ENCODE data around the gene COX19.
"Not testable (repeated sequence)": the region's sequence is repeated elsewhere in the genome, so short reads cannot be mapped to it uniquely, and the experiment has no call there.

COX19 gene

DNA sequence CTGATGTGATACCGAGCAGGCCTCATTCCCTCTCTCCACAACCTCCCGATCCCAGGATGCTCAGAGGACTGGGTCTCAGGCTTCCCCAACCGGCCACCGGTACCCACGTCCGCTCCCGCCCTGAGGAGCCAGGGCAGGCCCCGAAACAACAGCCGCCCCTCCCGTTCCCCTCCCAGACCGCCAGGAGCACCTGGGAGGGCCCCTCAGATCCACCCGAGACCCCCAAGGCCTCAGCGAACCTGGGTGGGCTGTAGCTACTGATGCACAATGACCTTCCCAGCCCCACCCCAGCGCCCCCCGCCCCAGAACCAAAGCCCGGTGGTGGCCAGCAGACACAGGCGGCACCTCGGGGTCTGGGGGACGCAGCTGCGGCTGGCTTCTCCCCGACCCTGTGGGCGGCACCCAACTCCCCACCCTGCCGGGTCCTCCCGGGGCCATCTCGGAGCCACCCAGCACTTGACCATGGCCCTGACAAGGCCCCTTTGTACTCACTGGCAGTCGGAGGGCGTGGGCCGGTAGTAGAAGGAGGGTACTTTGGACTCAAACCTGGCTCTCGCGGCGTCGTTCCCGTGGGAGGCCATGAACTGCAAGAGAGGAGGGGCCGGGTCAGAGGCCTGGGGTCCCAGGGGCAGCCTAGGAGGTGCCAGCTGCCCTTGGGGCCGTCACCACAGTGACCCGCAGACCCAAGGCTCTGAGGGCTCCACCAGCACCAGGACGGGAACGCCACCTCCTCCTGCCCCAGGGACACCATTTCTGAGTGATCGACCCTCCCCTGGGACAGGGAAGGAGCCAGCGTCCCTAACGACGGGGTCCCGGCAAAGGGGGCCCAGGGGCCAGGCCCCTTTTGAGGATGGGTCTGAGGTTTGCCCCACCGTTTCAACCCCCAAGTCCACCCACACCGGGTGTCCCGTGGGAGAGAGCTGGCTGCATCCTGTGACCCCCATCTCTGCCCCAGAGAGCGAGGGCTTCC lies 49.0 kb downstream of the COX19 start:
- DNase-seq (ENCODE audit: low read depth, low spot score) = no peak

DNA sequence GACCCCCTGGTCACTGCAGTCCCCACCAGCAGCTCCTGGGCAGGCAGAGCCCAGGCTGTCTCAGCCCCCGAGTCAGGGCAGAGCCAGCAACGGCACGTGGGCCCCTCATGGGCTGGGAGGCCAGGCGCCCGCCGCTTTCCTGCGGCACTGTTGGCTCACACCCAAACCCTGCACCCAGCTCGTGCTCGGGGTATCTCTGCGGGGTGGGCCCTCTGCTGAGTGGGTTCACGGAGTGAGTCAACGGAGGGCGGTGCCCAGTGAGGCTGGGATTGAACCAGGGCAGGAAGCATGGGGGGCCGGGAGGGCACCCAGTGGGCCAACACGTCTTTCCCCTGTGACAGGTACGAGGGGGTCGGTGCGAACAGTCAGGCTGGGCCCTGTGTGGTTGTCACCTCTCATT lies 49.7 kb downstream of the COX19 start:
- DNase-seq (ENCODE audit: low read depth, low spot score) = peak; percentile 45

DNA sequence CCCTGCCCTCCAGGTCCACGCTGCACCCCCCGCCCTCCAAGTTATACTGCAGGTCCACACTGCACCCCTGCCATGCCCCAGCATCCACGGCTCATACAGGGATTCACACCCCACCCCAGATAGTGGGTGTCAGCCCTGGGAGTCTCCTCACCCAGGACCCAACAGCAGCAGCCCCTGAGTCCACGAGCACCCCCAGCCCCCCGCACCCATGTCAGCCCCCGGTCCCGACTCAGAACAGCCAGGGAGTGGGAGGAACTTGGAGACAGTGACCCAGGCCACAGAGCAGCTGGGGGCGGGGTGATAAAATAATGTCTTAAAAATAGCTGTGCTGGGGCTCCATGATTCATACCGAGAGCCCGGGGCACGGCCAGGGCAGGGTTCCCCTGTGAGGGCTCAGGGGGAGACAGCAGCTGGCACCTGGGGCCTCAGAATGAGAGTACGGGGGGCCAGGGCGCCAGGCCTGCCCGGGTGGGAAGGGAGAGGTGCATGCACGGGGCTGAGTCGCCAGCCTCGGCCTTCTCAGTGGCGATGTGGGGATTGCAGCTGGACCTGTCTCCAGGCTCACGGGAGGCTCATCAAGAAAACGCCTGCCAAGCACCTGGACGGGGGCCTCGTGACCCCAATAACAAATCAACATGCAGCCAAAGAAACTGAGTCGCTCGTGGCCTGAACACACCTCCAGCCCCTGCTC lies 50.7 kb downstream of the COX19 start:
- peak; percentile 54 for DNase-seq (ENCODE audit: low read depth, low spot score)

DNA sequence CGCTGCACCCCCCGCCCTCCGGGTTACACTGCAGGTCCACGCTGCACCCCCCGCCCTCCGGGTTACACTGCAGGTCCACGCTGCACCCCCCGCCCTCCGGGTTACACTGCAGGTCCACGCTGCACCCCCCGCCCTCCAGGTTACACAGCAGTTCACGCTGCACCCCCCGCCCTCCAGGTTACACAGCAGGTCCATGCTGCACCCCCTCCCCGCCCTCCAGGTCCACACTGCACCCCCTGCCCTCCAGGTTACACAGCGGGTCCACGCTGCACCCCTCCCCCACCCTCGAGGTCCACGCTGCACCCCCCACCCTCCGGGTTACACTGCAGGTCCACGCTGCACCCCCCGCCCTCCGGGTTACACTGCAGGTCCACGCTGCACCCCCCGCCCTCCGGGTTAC lies 51.3 kb downstream of the COX19 start:
- not testable (repeated sequence) for DNase-seq (ENCODE audit: low read depth, low spot score)

DNA sequence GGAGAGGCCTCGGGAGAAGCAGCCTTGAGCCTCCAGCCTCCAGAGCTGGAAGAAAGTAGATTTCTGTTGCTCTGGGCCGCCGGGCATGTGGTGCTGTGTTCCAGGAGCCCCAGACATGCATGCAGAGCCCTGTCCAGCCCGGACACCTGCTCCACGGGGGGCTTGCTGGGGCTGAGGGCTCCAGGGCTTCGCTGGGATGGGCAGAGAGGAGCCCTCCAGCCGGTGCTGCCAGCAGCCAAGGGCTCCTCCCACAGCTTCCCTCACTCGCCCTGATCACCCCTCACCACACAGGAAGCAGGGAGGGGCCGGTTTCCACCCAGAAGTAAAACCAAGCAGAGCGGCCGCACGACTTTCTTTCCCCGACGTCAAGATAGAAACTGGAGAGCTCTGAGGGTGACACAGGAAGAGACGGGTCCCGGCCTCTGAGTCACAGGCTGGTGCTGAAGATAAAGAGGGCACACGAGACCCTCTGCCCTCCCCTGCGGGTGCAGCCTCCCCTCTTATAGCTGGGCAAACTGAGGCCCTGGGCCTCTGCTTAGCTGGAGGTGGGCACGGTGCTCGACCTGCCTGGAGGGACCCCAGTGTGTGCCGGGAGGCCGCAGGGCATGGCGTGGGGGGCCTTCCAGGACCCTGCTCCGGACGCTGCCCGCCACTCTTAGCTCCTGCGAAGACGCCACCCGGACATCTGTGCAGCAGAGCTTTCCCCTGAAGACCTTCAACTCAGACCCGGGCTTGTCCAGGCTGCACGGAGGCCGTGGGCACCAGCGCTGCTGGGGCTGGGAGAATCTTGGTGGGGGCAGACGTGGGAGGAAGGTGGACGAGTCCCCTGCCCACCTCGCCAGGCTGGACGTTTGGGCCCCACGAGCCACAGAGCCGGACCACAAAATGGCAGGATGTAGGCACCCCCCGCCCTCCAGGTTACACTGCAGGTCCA lies 52.0 kb downstream of the COX19 start:
- peak; percentile 91 for DNase-seq (ENCODE audit: low read depth, low spot score)

DNA sequence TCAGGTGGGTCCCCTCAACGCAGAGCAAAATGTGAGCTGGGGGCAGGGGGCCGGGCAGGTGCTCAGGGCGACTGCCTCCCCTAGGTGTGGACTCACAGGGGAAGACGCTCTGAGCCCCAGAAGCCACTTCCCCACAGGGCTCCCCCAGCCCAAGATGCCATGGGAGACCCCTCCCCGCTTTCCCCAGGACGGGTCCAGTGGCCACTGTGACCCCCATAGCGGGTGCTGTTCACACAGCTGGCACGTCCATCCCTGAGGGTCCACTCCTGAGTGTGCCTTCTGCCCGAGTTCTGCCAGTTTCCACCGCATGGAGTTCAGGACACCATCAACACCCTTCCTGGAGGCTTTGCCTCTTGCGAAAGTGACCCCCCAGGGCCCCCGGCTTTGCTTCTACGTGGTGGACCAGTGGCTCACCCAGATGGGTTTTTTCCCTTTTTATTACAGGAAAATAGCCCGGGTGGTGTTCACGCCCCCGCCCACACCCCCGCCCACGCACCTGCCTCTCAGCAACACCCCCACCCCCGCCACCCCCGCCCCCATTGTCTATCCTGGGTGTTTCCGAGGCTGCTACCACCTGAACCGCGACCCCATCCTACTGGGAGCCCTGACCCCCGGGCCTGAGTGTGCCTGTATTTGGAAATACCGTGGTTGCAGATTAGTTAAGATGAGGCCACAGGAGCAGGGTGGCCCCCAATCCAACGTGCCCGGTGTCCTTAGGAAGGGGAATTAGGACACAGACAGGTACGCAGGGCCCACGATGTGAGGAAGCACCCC lies 52.8 kb downstream of the COX19 start:
- DNase-seq (ENCODE audit: low read depth, low spot score) = no peak

DNA sequence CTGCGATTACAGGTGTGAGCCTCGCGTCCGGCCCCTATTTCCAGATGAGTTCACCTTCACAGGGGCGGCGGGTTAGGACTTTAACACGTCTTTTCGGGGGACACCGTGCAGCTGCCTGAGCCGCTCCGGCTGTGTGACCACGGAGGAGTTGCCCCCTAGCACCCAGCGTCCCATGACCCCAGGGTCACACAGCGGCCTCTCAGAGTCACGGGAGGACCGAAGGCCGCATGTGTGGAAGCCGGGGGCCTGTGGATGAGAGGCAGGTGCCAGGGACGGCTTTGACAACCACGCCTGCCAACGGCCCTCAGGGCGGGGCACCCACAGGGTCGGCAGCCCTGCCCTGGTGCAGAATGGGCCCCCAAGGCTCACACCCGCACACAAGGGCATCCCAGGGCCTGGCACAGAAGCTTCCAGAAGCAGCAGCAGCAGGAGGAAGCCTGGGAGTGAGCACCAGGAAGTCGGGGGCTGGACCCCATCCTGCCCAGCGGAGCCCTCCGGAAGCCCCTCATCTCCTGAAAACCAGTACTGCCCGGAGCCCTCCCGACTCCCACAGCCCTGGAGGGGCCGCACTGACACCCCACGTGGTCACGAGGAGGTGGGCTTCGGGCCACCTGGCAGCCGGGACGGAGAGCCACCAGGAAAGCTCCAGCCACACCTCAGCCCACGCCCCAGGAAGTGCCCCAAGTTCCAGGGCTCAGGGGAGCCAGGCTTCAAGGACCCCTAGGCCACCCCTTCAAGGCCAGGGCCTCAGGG lies 53.6 kb downstream of the COX19 start:
- no peak for DNase-seq (ENCODE audit: low read depth, low spot score)

DNA sequence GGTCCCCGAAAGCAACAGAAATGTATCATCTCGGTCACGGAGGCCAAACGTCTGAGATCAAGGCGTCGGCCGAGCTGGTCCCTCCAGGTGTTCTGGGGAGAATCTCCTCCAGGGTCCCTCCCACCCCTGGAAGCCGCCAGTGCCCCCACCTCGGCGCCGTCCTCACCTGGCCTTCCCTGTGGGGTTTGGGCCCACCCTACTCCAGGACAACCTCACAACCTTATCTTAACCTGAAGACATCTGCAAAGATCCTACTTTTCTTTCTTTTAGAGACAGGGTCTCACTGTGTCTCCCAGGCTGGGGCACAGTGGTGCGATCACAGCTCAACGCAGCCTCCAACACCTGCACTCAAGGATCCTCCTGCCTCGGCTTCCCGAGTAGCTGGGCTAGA lies 54.3 kb downstream of the COX19 start:
- no peak for DNase-seq (ENCODE audit: low read depth, low spot score)

DNA sequence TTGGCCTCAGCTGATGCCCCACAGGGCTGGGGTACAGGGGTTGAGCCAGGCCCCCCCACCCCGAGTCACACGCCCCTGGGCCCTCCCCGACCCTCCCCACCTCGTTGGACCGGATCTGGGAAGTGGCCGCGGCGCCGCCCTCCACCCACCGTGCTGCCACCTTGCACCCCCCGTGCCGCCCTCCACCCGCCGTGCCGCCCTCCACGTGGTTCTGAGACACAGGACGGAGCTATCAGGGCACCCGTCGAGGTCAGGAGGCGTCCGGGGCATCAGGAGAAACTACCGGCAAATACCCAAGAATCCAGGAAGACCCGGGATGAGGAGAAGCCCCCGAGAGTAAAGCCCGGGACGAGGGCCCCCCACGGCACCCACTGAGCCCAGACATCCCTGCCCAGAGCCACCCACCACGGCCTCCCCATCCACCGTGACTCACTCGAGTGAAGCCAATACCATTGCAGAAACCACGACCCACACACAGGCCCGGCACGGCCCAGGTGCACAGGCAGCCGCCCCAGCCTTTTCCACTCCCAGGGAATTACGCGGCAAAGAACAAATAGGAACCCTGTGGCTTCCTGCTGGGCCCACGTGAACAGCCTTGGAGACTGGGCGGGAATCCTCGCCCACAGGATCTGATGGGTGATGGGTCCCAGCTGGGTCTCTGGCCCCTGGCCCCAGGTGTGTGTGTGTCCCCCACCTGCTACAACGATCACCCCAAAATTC lies 54.8 kb downstream of the COX19 start:
- DNase-seq (ENCODE audit: low read depth, low spot score) = no peak

DNA sequence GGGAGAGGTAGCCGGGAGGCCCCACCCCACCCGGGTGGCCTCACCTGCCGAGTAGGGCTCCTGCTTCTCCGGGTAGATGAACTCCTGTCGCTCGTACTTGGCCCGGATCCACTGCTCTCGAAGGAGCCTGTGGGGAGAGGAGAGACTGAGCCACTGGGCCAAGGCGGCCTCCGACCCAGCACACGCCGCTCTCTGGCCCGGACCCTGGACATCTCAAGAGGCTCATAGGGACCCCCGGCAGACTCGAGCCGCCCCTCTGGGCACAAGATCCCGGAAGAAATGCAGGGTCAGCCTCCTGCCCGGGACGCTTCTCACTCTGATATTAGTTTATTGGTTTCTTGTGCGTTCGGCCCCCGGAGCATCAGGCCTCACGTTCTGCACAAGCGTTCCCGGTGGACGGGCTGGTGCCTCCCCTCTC lies 55.4 kb downstream of the COX19 start:
- no peak for DNase-seq (ENCODE audit: low read depth, low spot score)

DNA sequence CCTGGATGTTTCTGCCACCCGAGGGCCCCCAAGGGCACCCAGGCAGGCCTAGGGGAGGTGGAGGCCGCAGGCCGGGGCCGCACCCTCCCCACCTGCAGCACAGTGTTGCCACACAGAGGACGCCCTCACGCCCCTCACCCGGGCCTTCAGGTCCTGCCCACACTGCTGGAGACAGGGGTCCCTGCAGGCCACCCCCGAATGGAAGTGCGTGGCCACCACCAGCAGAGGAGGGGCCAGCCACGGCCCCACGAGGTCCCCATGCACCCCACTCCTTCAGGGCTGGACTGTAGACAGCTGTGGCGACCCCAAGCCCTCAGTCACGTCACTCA lies 56.3 kb downstream of the COX19 start:
- DNase-seq (ENCODE audit: low read depth, low spot score) = no peak

DNA sequence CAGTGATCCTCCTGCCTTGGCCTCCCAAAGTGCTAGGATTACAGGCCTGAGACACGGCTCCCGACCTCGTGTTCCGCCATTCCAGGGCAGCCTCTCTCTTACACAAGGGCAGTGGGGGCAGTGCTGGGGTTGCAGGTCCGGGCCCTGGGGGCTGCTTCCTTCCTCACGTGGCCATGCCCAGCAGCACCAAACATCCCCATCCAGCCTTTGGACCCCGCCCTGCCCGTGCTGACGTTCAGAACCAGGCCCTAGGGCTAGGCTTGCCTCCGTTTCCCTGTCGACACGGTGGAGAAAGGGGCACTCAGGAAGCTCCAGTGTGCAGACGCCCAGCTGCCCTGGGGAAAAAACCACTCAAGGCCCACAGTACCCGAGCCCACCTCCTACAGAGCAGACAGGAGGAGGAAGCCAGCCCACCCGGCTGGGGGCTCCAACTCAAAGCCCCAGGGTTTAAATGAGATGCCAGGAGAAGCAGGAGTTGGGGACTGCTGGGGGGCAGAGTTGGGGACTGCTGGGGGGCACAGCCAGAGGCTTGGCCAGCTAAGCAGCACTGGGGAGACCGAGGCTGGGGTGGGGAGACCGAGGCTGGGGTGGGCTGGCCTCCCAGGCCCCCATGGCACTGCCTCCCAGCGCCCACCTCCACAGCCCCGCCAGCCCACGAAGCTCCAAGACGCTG lies 56.8 kb downstream of the COX19 start:
- no peak for DNase-seq (ENCODE audit: low read depth, low spot score)

DNA sequence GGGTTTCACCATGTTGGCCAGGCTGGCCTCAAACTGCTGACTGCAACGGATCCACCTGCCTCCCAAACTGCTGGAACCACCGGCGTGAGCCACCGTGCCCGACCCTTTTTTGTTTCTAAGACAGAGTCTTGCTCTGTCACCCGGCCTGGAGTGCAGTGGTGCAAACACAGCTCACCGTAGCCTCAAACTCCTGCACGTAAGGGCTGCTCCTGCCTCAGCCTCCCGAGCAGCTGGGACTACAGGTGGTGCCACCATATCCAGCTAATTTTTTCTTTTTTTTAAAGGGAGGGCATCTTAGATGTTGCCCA lies 57.3 kb downstream of the COX19 start:
- DNase-seq (ENCODE audit: low read depth, low spot score) = no peak

DNA sequence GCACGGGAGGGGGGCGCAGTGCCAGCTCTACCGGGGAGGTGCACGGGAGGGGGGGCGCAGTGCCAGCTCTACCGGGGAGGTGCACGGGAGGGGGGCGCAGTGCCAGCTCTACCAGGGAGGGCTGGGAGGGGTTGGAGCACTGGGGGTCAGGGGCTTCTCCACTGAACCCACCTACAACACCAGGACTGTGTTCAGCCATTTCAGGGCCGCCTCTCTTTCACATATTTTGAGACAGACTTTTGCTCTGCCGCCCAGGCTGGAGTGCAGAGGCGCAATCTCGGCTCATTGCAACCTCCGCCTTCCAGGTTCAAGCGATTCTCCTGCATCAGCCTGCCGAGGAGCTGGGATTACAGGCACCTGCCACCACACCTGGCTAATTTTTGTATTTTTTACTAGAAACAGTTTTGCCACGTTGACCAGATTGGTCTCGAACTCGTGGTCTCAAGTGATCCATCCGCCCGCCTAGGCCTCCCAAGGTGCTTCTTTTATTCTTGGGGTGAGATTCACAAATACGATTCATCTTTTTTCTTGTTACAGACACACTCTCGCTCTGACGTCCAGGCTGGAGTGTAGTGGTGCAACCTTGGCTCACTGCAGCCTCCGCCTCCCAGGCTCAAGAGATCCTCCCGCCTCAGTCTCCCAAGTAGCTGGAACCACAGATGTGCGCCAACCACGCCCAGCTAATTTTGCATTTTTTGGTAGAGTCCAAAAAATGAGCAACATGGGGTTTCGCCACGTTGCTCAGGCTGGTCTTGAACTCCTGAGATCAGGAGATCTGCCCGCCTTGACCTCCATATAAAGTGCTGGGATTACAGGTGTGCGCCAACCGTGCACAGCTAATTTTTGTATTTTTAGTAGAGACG lies 57.9 kb downstream of the COX19 start:
- no peak for DNase-seq (ENCODE audit: low read depth, low spot score)

DNA sequence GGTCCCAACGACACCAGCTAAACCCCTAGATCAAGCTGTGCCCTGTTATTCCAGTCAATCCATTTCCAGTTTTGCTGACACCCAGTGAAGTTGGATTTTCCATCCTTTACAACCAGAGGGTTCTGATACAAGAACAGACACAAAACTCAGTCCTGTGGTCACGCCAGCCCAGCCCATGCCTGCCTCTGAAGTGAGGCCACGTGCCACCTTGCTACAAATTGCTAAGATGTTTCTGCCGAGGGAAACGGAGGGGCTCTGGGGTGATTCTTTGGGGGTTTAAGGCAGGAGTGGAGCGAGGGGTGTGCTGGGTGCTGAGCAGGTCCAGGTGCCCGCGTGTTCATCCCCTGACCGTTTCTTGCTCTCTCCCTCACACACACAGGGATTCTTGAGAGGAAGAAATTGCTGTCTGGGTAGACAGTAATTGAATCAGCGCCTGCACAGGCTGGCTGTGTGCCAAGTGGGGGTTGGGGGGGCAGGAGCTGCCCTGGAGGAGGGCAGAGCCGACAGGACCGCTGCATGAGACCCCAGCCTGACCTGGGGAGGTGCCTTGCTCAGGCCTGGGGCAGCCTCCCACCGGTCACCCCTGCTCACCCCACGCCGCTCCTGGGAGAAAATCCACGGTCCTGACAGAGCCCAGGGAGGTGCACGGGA lies 58.9 kb downstream of the COX19 start:
- DNase-seq (ENCODE audit: low read depth, low spot score) = no peak

Measured in activated naive CD8-positive, alpha-beta T cell treated with anti-CD3 and anti-CD28 coated beads, Interleukin-2, amount 50 U/mL, for 16 hours (primary cell).